Amygdala (tissue), 56 donors: ENCODE data around the gene HS6ST3.
"Not testable (repeated sequence)": the region's sequence is repeated elsewhere in the genome, so short reads cannot be mapped to it uniquely, and the experiment has no call there.

Experiments
- DNase-seq, 56 donors: peaks; one replicate each; lab custom pipeline; 2025; lab: John Stamatoyannopoulos, UW

Gene HS6ST3

DNA sequence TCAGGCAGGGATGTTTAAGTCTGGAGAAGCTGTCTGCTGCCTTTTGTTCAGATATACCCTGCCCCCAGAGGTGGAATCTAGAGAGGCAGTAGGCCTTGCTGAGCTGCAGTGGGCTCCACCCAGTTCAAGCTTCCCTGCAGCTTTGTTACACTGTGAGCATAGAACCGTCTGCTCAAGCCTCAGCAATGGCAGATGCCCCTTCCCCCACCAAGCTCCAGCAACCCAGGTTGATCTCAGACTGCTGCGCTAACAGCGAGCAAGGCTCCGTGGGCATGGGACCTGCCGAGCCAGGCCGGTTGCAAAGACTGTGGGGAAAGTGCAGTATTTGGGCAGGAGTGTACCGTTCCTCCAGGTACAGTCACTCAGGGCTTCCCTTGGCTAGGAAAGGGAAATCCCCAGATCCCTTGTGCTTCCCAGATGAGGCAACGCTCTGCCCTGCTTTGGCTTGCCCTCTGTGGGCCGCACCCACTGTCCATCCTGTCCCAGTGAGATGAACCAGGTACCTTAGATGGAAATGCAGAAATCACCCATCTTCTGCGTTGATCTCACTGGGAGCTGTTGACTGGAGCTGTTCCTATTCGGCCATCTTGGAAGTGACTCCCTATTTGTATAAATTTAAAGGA is 434.6 kb downstream of the HS6ST3 start:
- DNase-seq, result not testable (repeated sequence)

DNA sequence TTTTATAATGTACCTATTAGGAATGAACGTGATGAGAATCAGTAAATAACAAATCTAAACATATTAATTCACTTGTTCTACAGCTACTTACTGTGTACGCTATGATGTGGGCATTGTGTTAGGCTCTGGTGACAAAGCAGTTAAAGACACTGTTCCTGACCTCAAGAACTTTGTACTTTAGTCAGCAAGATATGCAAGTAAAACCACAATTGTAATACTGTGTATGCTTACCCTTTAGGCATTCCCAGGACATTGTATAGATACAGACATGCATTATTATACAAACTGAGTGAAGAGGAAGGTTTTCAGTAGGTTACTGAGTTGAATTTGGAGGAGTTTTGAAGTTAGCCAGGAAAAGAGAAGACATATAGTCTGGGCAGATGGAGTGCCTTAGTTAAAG is 435.8 kb downstream of the HS6ST3 start:
- DNase-seq, result no peak

DNA sequence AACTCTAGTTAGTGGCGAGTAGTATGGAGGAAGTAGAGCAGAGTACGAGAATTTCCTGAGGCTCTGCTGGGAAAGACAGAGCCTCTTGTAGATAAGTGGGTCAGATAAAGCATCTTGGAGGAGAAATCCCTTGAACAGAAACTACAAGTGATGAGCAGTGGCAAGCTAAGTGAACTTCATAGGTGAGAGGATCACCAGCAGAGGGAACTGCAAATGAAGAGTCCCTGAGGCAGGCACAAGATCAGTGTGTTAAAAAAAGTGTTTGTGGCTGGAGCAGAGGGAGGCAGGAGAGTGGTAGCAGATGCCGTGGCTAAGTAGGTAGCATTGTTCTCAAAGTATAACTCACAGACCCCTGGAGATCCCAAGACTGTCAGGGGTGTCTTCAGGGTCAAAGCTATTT is 437.6 kb downstream of the HS6ST3 start:
- DNase-seq, result no peak

DNA sequence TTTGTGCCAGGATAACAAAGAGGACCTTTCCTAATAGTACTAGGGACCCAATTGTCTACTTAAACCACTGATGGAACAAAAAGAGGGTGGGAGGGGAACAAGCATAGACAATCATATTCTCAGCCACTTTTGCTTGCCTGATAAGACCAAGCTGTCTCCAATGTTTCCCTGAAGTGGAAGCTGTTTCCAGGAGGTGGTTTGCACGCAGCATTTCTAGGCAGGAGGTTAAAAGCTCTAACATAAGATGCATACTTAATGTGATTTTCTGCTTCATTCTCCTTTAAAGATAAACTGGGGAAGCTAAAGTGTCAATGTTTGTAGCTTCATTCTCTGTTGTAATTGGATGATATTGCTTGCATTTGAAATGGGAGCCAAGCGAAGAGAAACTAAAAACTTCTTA is 442.9 kb downstream of the HS6ST3 start:
- no peak for DNase-seq

DNA sequence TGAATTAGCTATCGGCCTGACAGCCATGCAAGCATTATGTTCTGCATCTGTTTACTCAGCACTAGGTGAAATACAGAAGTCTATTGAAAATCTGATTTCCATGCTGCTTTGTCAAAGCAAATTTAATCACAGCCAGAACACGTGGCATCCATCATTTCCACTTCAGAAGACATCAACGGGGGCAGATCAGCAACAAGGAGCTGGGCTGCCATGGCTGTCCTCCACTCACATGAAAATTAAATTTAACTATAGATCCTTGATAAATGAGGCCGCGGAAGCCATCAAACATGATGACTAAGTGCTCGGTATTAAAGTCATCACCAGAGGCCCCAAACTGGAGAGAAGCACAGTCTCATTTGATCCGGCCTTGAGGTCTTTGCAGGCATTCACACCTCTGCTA is 443.5 kb downstream of the HS6ST3 start:
- no peak for DNase-seq

DNA sequence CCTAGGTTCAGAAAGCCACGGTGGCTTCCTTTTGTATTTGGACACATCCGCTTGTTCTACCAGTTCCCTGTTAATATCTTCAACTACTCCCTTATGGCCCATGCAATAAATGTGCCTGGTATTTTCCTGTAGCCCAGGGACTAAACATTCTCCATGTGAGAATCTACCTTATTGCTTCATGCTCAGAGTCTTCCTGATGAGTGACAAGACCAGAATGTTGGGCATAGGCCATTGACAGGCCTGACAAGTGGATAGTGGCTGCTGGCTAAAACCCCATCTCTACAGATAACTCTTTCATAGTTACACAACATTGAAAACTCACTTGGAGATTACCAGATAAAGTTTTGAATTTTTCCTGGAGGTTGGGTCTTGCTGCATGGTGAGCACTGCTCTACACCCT is 449.9 kb downstream of the HS6ST3 start:
- no peak for DNase-seq

DNA sequence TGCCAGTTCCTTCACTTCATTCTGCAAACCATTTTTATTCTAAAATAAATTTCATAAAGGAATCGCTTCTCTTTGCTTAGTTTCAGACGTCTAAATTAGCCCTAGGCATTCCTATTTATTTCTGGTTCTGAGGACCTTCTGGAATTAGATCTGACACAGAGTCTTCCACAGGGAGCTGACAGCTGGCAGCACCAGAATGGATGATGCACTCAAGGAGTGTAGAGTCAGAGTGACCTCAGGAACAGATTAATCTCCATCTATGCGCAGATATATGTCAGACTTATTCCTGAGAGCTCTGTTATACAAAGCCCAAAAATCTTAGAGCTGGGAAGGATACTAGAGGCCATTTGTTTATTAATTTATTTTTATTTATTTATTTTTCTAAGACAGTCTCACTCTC is 450.8 kb downstream of the HS6ST3 start:
- DNase-seq, result no peak

DNA sequence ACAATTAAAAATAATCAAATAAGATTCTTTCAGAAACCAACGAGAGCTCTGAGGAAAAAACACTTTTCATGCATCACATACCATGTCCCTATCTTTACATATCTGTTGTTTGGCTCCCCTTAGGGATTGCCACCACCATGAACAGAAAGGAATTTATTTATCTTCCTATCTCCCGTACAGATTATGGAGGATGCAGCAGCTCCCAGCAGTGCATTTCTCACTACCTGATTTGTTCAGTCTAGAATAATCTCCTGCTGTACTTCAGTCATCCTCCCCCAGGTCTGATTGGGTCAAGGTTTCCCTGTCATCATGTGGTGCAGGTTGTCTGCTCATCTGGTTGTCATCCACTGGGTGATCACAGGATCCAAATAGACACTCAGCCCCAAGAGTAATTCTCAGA is 453.1 kb downstream of the HS6ST3 start:
- no peak for DNase-seq

DNA sequence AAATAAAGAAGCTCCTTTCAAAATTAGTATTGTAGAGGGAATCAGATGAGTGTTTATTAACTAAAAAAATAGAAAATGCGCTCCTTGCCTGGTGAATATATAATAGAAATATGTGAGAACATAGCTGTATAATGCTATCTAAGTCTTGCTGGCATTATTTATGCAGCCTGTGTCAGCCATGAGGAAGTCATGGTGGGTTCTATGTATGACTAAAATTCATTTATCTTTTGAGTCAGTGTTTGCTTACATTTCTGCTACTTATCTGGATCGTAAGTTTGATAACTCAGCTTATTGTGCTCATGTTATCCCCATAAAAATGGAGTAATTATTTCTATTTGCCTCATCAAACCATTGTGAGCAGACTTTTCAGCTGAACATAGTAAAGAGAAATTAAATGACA is 455.1 kb downstream of the HS6ST3 start:
- DNase-seq, result no peak

DNA sequence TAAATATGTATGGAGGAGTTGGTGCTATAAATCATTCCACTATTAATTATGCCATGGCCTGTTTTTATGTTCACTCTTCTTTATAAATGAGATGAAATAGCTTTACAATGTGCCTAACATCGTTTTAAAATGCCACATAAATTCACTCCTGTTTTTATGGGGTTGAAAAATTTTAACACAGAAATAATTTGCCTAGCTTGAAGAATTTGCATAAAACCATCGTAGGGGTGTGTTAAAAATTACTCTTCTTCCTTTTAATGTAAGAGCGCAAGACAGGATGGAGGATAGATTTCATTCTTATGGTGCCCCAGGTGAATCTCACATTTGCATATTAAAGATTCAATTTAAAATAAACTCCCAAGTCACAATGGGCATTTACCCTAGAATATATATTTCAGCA is 456.6 kb downstream of the HS6ST3 start:
- no peak for DNase-seq

DNA sequence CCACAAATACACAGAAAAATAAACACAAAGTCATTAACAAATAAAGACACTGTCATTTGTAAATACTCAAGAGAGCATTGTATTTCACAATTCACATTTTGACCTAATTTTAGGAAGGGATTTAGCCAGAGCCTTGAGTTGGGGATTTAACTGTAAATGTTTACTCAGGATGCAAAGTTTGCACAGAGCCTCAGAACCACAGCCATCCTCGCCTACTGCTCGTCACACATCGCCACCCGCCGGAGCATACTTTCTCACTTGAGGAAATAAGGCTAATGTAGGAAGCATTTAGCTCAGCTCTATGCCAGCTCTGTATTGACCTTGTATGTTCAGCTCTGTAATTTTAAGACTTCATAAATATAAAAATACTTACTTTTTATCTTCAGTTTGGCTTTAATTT is 461.6 kb downstream of the HS6ST3 start:
- peak in 10 of 56 donors; percentile 0 to 18 (median 2) for DNase-seq

DNA sequence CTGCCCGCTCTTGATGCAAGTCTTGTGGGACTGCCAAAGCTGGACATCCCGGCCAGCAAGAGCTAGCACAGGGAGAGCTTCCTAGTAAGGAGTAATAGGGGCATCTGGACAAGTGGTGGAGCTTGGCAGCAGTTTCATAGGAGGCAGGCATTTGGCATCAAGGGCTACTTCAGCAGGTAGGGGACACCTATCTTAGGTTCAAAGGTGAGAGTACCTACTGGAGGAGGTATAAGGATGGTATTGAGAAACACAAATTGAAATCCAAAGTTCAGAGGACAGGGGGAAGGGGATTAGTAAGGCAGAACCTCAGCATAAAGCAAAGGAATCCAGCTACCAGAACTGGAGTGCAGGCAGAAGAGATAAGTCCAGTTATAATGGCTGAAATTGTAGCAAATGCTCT is 462.7 kb downstream of the HS6ST3 start:
- no peak for DNase-seq

DNA sequence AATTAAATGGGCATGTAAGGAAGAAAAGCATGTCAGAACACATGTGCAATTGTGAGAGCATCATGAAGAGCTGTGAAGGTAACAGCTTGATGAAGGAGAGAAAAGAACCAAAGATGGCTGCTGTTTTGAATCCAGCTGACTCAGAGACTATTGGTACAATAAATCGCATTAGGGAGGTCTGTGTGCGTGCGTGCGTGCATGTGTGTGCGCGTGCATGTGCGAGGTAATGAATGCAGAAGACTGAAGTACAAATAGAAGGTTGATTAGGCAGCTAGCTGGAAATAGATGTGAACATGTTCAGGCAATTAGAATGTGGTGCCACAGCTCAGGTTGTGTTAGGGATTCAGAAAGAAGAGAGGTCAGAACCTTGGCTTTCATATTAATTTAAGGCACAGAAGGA is 463.9 kb downstream of the HS6ST3 start:
- DNase-seq, result no peak

DNA sequence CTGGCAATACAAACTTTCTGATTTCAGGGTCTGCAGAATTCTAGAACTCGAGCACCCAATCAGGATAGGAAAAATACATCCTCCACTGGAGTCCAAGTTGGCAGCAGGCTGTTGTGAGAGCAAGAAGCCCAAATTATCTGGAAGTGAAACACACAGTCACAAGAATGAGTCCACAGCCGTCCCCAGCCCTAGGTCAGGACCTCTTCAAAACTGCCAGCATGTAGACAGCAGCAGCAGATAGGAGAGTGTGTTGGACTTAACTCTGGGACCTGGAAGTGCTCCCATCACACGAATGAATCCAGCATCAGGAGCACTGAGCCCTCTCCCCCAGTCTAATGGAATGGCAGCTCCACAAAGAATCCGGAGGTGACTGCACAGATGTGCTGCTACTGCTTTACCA is 483.7 kb downstream of the HS6ST3 start:
- no peak for DNase-seq

DNA sequence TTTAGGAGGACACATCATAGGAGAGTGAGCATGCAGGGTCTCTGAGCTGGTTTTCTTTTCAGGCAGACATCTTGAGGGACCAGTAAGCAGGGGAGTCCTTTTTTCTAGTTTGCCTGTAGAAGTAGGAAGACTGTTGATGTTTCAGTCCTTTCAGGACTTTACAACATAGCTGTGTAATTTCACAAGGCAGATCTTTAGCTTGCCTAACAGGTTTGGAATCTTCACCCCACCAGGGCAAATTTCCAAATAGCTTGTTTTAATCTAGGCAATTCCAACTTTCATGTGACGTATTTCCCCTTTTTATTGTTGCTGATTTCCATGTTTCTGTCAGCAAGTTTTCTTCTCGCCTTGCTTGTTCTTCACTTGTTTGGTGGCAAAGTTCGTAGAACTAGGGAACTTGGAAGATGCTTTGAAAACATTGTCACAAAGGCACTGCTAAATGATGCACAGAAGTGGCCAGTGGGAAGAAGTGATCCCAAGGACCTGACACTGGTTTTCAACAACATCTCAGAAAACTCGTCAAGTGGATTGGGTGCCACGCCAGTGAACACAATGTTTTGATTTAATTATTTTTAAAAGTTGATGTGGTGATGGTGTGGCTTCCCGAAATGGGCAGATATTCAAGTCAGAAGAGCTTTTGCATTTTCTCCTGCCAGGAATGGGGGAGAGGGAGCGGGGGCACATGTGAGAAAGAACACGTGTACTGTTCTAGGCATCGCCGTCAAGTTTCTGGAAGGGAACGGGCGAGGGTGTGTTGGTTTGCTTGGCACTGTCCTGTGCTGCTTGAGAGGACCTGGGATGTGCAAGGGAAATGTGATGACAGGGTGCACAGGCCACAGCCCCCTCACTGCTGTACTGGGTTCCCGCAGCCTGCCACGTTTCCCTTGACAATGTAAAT is 485.8 kb downstream of the HS6ST3 start:
- DNase-seq, result no peak

DNA sequence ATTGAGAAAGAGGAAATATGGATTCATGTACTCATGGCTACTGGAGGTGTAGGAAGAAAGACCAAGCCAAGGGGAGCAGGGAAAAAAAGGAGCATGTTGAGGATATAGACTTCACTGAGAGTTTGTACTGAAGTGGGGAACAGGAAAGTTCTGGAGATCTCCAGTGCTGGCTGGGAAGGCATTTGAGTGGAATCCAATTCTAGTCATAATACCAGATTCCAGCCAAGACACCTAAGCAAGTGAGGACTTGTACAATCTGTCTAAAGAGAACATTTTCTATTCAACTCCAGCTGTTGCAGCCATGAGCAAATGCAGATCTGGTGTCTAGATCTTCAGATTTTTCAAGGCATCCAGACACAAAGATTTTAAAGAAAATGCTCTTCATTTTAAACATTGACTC is 491.8 kb downstream of the HS6ST3 start:
- no peak for DNase-seq

DNA sequence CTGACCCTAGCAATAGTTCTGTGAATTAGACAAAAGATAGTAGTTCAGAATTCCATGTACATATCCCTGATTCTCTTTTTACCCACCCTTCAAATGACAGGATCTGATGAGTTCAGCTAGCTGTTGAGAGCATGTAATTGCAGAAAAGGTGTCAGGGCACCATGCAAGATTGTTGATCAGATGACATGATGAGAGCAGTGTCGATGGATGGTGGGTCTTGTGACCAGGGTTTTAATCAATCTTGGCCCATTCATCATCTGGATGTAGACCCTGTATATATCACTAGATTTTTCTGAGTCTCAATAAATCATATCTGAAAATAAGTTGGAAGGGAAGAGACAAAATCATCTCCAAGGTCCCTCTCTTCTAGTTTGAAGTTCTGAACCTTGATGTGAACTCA is 525.3 kb downstream of the HS6ST3 start:
- DNase-seq, result no peak

DNA sequence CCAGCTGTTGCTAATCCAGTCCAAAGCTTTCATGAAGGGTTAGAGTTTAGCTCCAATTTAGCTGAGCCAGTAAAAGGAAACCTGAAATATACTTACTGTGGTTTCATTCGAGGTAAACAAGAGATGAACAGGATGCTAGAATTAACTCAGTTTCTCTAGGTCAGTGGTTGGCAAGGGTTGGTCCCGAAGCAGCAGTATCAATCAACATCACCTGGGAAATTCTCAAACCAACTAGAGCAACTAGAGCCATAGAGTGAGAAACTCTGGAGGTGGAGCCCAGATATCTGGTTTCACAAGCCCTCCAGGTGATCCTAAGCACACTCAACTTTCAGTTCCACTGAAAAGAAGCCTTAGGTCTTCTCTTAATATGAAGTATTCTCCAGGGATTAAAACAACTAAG is 527.6 kb downstream of the HS6ST3 start:
- no peak for DNase-seq

DNA sequence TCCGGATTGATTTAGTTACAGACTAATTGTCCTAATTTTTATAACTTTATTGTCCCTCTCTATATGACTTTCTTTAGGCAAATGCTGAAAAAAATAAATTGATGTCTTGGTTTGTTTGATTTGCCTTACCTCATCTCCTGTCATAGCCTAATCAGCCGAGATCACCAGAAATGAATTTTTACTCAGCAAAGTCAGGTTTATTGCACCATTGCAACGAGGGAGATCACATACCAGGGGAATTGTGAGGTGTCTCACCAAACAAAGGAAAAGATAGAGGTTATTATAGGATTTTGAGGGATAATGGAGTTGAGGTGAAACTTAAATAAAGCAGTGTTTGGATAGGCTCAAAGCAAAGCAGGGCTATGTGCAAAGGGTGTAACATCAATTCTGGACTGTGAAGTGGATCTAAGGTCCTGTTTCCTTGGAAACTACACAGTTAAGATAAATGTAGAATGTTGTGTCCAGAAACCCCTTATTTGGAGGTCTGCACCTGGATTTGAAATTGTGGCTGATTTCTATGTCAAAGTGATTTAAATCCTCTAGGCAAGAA is 531.8 kb downstream of the HS6ST3 start:
- DNase-seq, result no peak

DNA sequence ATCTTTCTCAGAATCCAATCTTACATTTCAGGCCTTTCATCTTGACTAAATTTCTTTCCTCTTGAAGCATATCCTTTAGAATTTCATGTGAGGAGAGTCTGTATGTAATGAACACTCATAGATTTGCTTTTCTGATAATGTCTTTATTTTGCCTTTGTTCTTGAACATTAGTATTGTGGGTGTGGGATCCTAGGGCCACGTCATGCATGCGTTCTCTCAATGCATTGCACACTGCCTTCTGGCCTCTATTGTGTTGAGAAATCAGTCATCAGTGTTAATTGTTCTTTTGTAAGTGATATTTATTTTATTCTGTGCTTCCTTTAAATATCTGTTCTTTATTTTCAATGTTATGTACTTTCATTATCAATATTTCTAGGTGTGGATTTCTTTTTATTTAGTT is 539.4 kb downstream of the HS6ST3 start:
- no peak for DNase-seq

DNA sequence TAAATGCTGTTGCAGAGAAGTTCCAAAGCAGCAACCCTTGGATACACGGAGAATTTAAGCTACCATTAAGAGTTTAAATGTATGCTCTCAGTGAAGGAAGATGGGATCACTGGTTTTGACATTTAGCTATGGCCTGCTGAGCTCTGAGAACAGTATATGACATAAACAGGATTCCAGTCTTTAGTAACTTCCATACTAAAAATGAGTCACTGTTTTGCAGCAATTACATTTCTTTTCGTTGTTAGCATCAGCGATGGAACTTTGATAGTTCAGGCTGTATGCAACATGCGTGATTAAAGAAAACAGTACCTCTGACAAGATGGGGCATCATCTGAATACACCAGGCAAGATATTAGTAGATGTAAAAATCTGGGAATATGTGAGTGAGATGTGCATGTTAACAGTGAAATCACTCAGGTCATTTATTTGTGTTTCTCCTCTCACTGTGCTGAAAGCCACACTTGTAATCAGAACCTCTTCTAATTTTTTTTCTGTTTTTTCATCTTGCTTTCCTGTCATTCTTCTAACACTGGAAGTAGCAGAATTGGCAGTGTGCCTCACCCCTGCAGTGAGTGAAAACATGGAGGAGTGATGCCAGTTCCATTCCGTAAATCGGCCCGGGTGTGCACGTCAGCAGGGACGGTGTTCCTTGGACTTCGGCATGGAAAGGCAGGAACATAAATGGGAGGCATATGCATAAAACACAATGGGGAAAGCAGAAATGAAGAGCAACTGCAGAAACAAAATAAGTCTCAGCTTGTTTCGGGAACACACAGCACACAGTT is 542.8 kb downstream of the HS6ST3 start:
- DNase-seq, result peak in 6 of 56 donors; percentile 1 to 22 (median 2)
